K562 (cell line): ENCODE measurements around the gene DNAJC1. TPM values are rescaled to one million over a fixed set of nuclear protein-coding genes. Genes with fewer than 3 reads are reported as not detected.

Experiments
- CC2D1A ChIP-seq: fragments of 450-650 bp; IDR thresholded peaks from 2 replicates; pipeline ENCODE4 v1.6.1; 2017; ENCODE audit warnings: mild to moderate bottlenecking
- E2F6 ChIP-seq, 2 experiments: IDR thresholded peaks; 2 replicates each; pipeline ENCODE4 v1.6.1; 2011; ENCODE audit warnings: borderline replicate concordance in 1 of 2, control low read depth in 1 of 2, low read depth in 1 of 2, low read length in 1 of 2, mild to moderate bottlenecking in 1 of 2, mixed read lengths in 1 of 2, moderate library complexity in 1 of 2; ENCODE audit not compliant: insufficient read depth in 1 of 2, insufficient read length in 1 of 2, poor library complexity in 1 of 2, severe bottlenecking in 1 of 2; ENCODE audit errors: extremely low read depth in 1 of 2
- ELK3 ChIP-seq: fragments of 450-650 bp; formaldehyde crosslinking; IDR thresholded peaks from 2 replicates; pipeline ENCODE4 v1.4.0; 2020; ENCODE audit warnings: mild to moderate bottlenecking
- HNRNPH1 ChIP-seq: fragments of 200-400 bp; formaldehyde crosslinking; optimal IDR thresholded peaks from 2 replicates; pipeline ENCODE3; 2017; ENCODE audit warnings: low read depth, mild to moderate bottlenecking, low read length, moderate library complexity
- POLR2A ChIP-seq: fragments of 450-650 bp; conservative IDR thresholded peaks from 2 replicates; pipeline ENCODE4 v1.6.1; 2016
- RBFOX2 ChIP-seq: fragments of 200-400 bp; formaldehyde crosslinking; IDR thresholded peaks from 2 replicates; pipeline ENCODE4 v1.6.1; 2017; ENCODE audit warnings: low read depth, mild to moderate bottlenecking, low read length, moderate library complexity
- RBM34 ChIP-seq: fragments of 200-400 bp; formaldehyde crosslinking; IDR thresholded peaks from 2 replicates; pipeline ENCODE4 v1.6.1; 2018; ENCODE audit warnings: low read length, borderline replicate concordance; ENCODE audit not compliant: insufficient read depth
- RFX5 ChIP-seq: IDR thresholded peaks from 2 replicates; pipeline ENCODE4 v1.6.1; 2011; ENCODE audit warnings: low read depth, mild to moderate bottlenecking, improper control_type of control experiment, low read length
- SMARCA4 ChIP-seq: fragments of 450-650 bp; IDR thresholded peaks from 2 replicates; pipeline ENCODE4 v1.6.1; 2016
- SMARCE1 ChIP-seq: fragments of 450-650 bp; IDR thresholded peaks from 2 replicates; pipeline ENCODE4 v1.7.1; 2016; ENCODE audit warnings: mild to moderate bottlenecking
- ZBTB40 ChIP-seq, 2 experiments: fragments of 450-650 bp in 1 of 2; sonication (generic) in 1 of 2; formaldehyde crosslinking in 1 of 2; IDR thresholded peaks; 2 replicates each; pipeline versions ENCODE4 v1.7.1 to v1.9.0; 2016 to 2022; ENCODE audit warnings: inconsistent platforms in 1 of 2, mild to moderate bottlenecking in 1 of 2, missing genetic modification reagents in 1 of 2
- ZBTB8A ChIP-seq: fragments of 450-650 bp; IDR thresholded peaks from 2 replicates; pipeline ENCODE4 v1.6.1; 2018; ENCODE audit warnings: mild to moderate bottlenecking, moderate library complexity; ENCODE audit not compliant: partially characterized antibody
- ZNF41 ChIP-seq: fragments of 250-450 bp; sonication (Bioruptor Pico); conservative IDR thresholded peaks from 2 replicates; pipeline ENCODE4 v1.4.0; 2020; ENCODE audit warnings: mild to moderate bottlenecking
- ZSCAN32 ChIP-seq: fragments of 450-650 bp; formaldehyde crosslinking; IDR thresholded peaks from 2 replicates; pipeline ENCODE4 v1.4.0; 2020; ENCODE audit warnings: mild to moderate bottlenecking, moderate library complexity
- polyA plus RNA-seq, 8 experiments: library from polyadenylated mRNA; depleted of rRNA in 4 of 8; stranded (reverse) in 5 of 8; unstranded in 3 of 8; fragments of >200 nt; fragmentation: Nextera tagmentation in 2 of 8; fragmentation: Illumina TruSeq in 1 of 8; extraction: Ambion mirVana in 2 of 8; extraction: Trizol in 1 of 8; gene quantifications; 2 replicates each; pipeline versions ENCODE4 v1.2.1 to v1.2.3, GENCODE V29; 2011 to 2014; ENCODE audit warnings: inconsistent platforms in 1 of 8, missing spikeins in 1 of 8
- total RNA-seq, 7 experiments: library from RNA; depleted of rRNA in 6 of 7; stranded (reverse); fragments of >200 nt in 6 of 7; fragmentation: Illumina TruSeq in 2 of 7; extraction: Trizol in 2 of 7; gene quantifications; 2 replicates each; pipeline versions ENCODE4 v1.2.1 to v1.2.3, GENCODE V29; 2011 to 2021; ENCODE audit warnings: low replicate concordance in 1 of 7

DNAJC1 gene
- total and polyA plus RNA-seq, 9 of the 15 experiments (the other 6 are each of a cell fraction or from before 2014, with no cell fraction given), result 5.4 to 77.6 (median 40.3) TPM

- TF ChIP-seq ZBTB8A, result no peak
- TF ChIP-seq HNRNPH1, result no peak
- 0 out of 2 replicates have a peak, but pooled peaks have one; percentile 13 for TF ChIP-seq SMARCE1
- peak in 1 of 2 experiments; percentile 22 for TF ChIP-seq E2F6 (IDR thresholded peaks at IDR 0.05; ENCODE audit: borderline replicate concordance in 1 of 2, extremely low read depth in 1 of 2, insufficient read depth in 1 of 2, insufficient read length in 1 of 2, low read depth in 1 of 2, low read length in 1 of 2, poor library complexity in 1 of 2, severe bottlenecking in 1 of 2)
- TF ChIP-seq POLR2A, result peak; percentile 56; the same call in 1 of the 2 replicates
- TF ChIP-seq ZSCAN32 (CRISPR knock-in tag), result no peak
- TF ChIP-seq SMARCA4, result peak; percentile 24; the same call in 1 of the 2 replicates
- TF ChIP-seq ELK3 (CRISPR knock-in tag), result no peak
- TF ChIP-seq RBM34, result no peak
- TF ChIP-seq RFX5, result no peak
- 0 out of 2 replicates have a peak, but pooled peaks have one; percentile 35 for TF ChIP-seq ZBTB40 (IDR thresholded peaks at IDR 0.05)
- TF ChIP-seq ZBTB40 (CRISPR knock-in tag; IDR thresholded peaks at IDR 0.05), result no peak
- peak; percentile 37; the same call in 1 of the 2 replicates for TF ChIP-seq RBFOX2
- no peak for TF ChIP-seq CC2D1A
- TF ChIP-seq ZNF41 (CRISPR knock-in tag), result no peak
Measured at GRCh38 chr10:22022257-22023032, 18.9 kb upstream of the DNAJC1 start (continued).
